GOT3 (cell line): Measurements from ENCODE around the gene HOXC11.

Source experiments
- DNase-seq: peaks from one replicate; lab custom pipeline; 2025; ENCODE audit warnings: mixed read lengths; lab: John Stamatoyannopoulos, UW

HOXC11 gene

DNA sequence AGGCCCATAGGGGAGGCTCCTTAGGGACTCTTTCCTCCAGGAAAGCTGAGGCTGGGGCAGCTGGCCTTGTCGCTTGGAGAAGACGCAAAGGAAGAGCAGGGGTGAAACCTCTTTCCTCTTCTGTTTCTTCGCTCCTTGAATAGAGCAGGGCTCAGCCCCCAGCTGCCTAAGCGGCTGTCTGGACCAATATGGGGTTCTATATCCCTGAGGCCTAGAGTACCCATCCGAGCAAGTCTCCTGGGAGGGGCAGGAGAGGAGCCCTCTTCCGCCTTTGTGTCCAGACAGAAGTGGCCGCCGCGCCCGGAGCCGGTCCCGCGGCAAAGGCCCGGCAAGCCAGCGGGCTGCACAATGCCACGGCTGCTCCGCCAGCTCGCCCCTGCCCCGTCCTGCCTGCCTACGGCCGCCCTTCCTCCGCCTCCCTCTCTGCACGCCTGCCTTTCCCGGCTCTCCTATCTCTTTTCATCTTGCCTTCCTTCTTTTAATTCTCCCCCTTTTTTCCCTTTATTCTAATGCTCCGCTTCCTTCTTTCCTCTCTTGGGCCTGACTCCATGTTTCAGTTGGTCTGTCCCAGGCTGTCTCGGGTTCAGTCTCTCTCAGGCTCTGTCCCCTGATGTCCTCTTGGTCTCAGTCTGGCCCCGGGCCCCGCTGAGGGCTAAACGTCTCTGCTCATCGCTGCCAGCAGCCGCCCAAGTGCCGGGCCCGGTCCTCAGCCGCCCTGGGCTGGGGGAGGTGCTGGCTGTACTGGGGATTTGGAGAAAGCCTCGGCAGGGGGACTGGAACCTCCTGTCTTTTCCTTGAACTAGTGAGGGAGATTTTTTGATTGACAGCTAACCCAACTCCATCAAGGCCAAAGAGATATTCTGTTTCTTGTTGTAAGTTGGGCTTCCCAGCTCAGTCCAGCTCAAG lies 24.5 kb downstream of the HOXC11 start:
- DNase-seq: no peak

GRCh38 chr12:53998110-53998899 lies 25.4 kb downstream of the HOXC11 start:
- no peak for DNase-seq

GRCh38 chr12:53998900-53999236 lies 25.9 kb downstream of the HOXC11 start:
- no peak for DNase-seq

GRCh38 chr12:53999559-54000115 lies 26.7 kb downstream of the HOXC11 start:
- DNase-seq: no peak

- no peak for DNase-seq
These were observed 27.5 kb downstream of the HOXC11 start, which contains the start of gene HOXC9 for GRCh38 chr12:54000116-54001114. HOXC9 (plus strand) TSS chr12:54000161; CDS start chr12:54000189, 28 bp downstream.

GRCh38 chr12:54001283-54002187 lies 28.6 kb downstream of the HOXC11 start:
- DNase-seq: no peak

GRCh38 chr12:54002278-54002914 lies 29.5 kb downstream of the HOXC11 start:
- no peak for DNase-seq

DNA sequence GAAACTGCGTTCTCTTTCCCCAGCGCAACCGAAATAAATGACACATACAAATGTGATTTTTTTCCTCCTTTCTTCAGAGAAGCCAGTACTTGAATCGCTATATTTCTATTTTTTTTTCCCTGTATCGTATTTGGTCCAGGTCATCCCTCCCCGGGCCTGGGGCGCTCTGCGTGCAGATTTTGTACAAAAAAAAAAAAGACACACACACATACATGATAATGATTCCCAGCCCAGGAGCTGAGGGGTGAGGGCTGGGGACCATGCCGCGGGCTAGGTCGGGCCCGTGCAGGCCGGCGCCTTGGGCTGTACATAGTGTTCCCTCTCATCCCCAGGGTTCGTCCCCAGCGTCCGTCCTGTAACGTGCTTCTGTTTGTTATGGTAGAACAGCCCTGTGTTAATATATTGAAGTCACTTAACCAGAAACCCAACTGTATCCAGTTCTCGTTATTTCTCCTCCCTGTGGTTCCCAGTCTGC lies 30.0 kb downstream of the HOXC11 start:
- DNase-seq: no peak

DNA sequence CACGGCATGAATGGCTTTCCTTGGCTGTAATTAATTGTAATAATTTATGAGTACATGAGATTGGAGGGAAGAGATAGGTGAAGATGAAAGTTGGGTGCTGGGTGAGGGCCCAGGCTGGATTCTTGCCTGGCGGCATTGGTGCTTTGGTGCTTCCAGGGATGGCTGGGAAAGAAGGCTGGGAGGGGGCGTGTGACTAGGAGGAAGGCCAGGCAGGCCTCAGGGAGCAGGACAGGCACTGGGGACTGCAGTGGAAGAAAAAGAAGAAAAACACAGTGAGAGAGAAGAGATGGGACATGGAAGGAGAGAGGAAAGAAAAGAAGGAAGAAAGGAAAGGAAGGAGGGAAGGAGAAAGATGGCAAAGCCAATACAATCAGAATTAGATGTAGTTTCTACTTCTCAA lies 30.7 kb downstream of the HOXC11 start:
- DNase-seq: no peak

GRCh38 chr12:54004063-54004840 lies 31.3 kb downstream of the HOXC11 start:
- no peak for DNase-seq

GRCh38 chr12:54004841-54005530 lies 32.1 kb downstream of the HOXC11 start:
- DNase-seq: no peak

GRCh38 chr12:54005531-54005852 lies 32.6 kb downstream of the HOXC11 start:
- no peak for DNase-seq

DNA sequence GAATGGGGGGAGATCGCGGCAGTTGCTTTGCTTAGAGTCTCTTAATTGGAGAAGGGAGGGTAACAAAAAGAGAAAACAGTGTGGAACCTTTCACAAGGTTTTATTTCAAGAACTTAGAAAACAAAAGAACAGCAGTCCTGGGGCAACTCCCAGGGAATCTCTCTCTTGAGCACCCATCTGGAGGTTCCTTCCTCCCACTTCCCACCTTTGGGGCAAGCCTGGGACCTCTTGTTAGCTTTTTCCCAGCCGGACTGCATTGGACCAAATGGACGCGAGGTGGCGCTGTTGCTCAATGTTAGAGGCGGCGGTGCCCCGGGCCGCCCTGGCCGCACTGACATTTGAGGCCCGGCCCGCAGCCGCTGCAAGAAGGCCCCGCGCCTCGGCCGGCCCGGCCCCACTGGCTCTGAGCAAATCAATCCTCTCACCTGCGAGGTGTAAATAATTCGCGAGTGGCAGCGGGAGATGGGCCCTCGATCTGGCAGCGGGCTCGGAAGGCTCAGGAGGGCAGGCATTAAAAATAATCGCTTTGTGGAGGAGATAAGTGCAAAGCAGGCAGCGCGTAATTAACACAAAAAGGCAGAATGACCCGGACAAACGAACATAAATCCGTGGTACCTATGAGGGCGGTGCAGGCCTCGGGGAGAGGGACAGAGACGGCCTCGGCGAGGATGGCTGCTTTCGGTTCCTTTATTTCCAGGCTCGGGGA lies 33.1 kb downstream of the HOXC11 start:
- DNase-seq: no peak

DNA sequence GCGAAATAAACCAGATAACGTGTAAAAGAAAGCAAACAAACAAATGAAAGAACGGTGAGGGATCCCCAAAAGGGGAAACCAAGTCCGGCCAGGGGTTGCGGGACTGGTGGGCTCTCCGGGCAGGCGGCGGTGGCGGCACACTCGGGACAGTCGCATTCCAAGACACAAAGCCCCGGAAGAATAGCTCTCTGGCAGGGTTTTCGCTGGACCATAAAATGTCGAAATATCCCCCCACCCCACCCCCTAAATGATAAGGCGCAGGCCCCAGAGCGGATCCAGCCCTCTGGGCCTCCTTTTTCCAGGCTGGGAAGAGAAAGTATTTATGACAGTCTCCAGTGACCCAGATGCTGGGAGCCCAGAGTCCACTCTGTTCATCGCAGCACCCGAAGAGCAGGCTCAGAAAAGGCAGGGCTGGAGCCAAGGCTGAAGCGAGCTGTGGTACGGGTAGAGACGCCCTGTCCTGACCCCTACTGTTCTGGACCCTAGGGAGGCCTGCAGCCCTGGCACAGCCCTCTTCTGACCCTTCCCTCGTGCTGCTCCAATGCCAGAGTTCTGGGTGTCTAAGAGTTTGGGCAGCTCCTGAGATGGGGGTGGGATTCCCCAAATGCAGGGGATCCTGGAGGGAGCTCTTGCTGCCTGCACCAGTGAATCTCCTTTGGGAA lies 33.8 kb downstream of the HOXC11 start:
- DNase-seq: no peak

DNA sequence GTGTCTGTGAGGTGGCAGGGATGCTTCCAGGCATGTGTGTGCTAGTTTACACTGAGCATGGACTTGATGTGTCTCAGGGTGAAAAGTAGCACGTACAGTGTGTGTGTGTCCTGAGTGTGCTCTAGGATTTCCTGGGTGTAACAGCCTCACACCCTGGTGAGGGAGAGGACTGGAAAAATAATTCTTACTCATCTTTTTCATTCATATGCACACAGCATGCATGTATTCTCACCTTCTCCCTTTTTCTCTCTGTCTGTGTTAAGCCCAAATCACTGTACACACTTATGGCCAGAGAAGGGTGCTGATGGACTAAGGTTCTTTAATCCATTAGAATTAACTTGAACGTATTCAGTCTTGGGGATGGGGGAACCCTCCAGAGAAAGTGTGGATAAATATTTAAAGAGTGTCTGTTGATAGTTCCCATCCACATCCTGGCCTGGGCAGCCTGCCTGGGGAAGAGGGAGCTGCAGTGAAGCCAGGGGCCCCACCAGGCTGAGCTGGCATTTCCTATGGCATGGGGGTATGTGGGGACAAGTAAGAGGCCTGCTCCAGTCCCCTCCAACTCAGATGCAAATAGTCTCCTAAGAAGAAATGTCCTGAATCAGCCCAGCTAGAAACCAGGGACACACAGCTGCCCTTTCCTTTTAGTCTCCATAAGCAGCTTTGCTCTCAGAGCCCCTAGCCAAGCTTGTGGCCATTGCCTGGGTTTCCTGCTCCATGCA lies 34.8 kb downstream of the HOXC11 start:
- DNase-seq: no peak

GRCh38 chr12:54008260-54008552 lies 35.3 kb downstream of the HOXC11 start:
- no peak for DNase-seq
